ENCODE measurements around the gene VPS33B.
A peak's percentile ranks its signal among the peaks of the same experiment; 100 is the strongest.

VPS33B gene

DNA sequence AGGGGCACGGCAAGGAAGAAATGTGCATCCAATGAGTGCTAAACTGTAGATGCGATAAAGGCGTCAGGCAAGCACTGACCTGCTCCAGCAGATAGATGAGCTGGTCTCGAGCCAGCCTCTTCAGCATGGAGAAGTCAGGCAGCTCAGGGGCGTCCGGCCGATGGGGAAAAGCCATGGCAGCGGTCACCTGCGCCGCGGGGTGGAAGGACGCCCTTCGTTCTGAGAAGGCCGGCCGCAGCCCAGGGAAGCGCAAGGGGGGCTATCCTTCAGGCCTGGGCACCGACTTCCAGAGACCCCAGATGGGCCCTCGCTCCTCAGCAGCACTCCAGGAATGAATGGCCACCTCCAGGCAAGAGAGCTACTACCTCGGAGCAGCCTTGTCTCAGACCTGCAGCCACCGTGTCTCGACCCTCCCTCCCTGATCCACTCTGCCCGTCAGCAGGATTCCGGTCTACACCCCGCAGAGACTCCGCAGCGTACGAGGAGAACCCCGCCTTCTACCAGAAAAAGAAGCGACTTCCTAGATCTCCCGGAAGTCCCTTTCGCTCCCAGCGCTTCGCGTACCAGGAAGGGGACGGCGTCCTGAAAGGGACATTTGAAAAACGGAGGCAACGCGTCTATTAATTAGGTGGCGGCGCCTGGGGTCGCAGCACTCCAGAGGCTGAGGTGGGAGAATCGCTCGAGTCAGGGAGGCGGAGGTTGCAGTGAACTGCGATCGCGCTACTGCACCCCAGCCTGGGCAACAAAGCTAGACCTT is at the start of gene VPS33B:
Gene VPS33B, minus strand, starts transcription at position 520 of the 757 bp plus-strand sequence. Its CDS starts 345 bp downstream, at position 175.
- Histone ChIP-seq H3K27ac (ENCODE audit: low read depth, low read length) (peak within 1 kb of the TSS; percentile 13; the same call in 1 of the 2 replicates), H3K27me3 (ENCODE audit: insufficient read depth, low read length) (no peaks in the 10 kb centered on the region), H3K79me2 (ENCODE audit: control insufficient read depth, insufficient read depth, low read length, unreplicated experiment) (peaks cover 38% of the 10 kb centered on the region), H3K36me3 (ENCODE audit: insufficient read depth, low read length) (no peaks in the 10 kb centered on the region), H3K4me3 (ENCODE audit: low read depth, low read length) (peak within 1 kb of the TSS; percentile 94), H3K4me1 (ENCODE audit: control insufficient read depth, insufficient read depth, low read length, unreplicated experiment) (peaks cover 12% of the 10 kb centered on the region), H2AFZ (ENCODE audit: low read length, unreplicated experiment) (peak within 1 kb of the TSS; percentile 94)

DNA sequence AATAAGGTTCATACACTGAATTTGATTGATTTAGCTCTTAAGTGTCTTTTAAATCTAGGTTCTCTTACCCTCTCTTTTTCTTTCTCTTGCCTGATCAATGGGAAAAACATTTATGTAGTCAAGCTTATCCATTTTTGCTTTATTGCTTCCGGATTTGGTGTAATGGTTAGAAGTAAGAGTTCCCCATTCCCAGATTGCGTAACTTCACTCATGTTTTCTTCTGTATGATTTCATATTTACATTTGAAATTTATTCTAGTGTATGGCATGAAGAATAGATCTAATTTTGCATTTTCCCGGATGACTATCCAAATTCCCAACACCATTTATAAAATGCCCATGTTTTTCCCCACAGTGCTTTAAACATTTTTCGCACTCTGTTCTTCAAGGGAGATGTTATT is 49.8 kb upstream of the VPS33B start:
- H3K27me3 ChIP-seq (ENCODE audit: insufficient read depth, low read length): peaks cover 51% of the 10 kb centered on the region
- H2AFZ ChIP-seq (ENCODE audit: low read length, unreplicated experiment): no peak overlapping the region
- H3K36me3 ChIP-seq (ENCODE audit: insufficient read depth, low read length): no peaks in the 10 kb centered on the region
- no peaks in the 10 kb centered on the region for H3K79me2 ChIP-seq (ENCODE audit: control insufficient read depth, insufficient read depth, low read length, unreplicated experiment)
- H3K27ac ChIP-seq (ENCODE audit: low read depth, low read length): no peak overlapping the region
- no peak overlapping the region for H3K4me3 ChIP-seq (ENCODE audit: low read depth, low read length)
- H3K4me1 ChIP-seq (ENCODE audit: control insufficient read depth, insufficient read depth, low read length, unreplicated experiment): no peaks in the 10 kb centered on the region

DNA sequence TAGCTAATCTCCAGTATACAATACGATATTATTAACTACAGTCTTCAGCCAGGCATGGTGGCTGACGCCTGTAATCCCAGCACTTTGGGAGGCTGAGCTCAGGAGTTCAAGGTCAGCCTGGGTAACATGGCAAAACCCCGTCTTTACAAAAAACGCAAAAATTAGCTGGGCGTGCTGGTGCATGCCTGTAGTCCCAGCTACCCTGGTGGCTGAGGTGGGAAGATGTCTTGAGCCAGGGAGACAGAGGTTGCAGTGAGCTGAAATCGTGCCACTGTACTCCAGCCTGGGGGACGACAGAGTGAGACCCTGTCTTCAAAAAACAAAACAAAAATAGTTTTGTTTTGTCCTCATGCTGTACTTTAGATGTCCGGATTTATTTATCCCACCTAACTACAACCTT is 48.5 kb upstream of the VPS33B start:
- Histone ChIP-seq H3K4me3 (ENCODE audit: low read depth, low read length) (no peak overlapping the region), H3K27ac (ENCODE audit: low read depth, low read length) (no peak overlapping the region), H3K79me2 (ENCODE audit: control insufficient read depth, insufficient read depth, low read length, unreplicated experiment) (no peaks in the 10 kb centered on the region), H2AFZ (ENCODE audit: low read length, unreplicated experiment) (no peak overlapping the region), H3K36me3 (ENCODE audit: insufficient read depth, low read length) (no peaks in the 10 kb centered on the region), H3K27me3 (ENCODE audit: insufficient read depth, low read length) (peaks cover 57% of the 10 kb centered on the region), H3K4me1 (ENCODE audit: control insufficient read depth, insufficient read depth, low read length, unreplicated experiment) (no peaks in the 10 kb centered on the region)

DNA sequence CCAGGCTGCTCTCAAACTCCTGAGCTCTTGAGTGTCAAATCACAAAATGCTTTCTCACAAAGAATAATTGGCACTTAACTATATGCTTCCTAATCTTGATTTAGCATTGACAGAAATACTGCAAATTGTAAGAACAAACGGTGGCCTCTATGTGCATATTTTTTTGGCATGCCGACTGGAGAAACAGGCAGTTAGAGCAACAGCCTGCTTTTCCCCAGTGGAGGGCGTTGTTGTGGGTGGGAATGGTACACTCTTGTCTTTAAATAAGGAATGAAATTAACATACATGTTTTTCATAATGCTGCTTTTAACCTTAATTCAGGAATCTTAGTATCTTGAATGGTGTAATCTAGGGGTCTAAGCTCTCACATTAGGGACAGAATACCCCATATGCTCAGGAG is 46.6 kb upstream of the VPS33B start:
- Histone ChIP-seq H3K79me2 (ENCODE audit: control insufficient read depth, insufficient read depth, low read length, unreplicated experiment) (no peaks in the 10 kb centered on the region), H3K4me3 (ENCODE audit: low read depth, low read length) (no peak overlapping the region), H2AFZ (ENCODE audit: low read length, unreplicated experiment) (no peak overlapping the region), H3K27ac (ENCODE audit: low read depth, low read length) (no peak overlapping the region), H3K27me3 (ENCODE audit: insufficient read depth, low read length) (peaks cover 62% of the 10 kb centered on the region), H3K36me3 (ENCODE audit: insufficient read depth, low read length) (no peaks in the 10 kb centered on the region), H3K4me1 (ENCODE audit: control insufficient read depth, insufficient read depth, low read length, unreplicated experiment) (no peaks in the 10 kb centered on the region)

GRCh38 chr15:91068436-91068835 is 46.0 kb upstream of the VPS33B start:
- Histone ChIP-seq H3K4me1 (ENCODE audit: control insufficient read depth, insufficient read depth, low read length, unreplicated experiment) (no peaks in the 10 kb centered on the region), H3K27me3 (ENCODE audit: insufficient read depth, low read length) (peaks cover 63% of the 10 kb centered on the region), H3K36me3 (ENCODE audit: insufficient read depth, low read length) (no peaks in the 10 kb centered on the region), H3K79me2 (ENCODE audit: control insufficient read depth, insufficient read depth, low read length, unreplicated experiment) (no peaks in the 10 kb centered on the region), H3K27ac (ENCODE audit: low read depth, low read length) (no peak overlapping the region), H3K4me3 (ENCODE audit: low read depth, low read length) (no peak overlapping the region), H2AFZ (ENCODE audit: low read length, unreplicated experiment) (no peak overlapping the region)

DNA sequence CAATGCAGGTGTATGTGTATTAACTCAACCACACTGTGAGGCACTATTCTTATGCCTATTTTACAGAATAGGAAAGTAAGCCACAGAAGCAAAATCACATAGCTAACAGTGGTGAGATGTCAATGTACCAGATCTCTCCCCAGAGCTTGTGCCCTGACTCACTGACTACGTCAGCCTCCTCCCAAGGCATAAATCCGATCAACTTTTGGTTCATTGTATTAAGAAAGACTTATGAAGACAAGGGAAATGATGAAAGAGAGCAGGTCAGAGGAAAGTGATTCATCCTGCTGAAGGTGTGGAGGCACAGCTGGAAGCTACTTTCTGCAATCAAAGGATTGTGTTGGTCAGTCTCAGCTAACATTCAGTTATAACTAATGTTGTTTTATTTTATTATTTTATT is 44.6 kb upstream of the VPS33B start:
- no peak overlapping the region for H3K4me3 ChIP-seq (ENCODE audit: low read depth, low read length)
- H3K79me2 ChIP-seq (ENCODE audit: control insufficient read depth, insufficient read depth, low read length, unreplicated experiment): no peaks in the 10 kb centered on the region
- H2AFZ ChIP-seq (ENCODE audit: low read length, unreplicated experiment): no peak overlapping the region

GRCh38 chr15:91065505-91065904 is 43.1 kb upstream of the VPS33B start:
- H3K4me1 ChIP-seq (ENCODE audit: control insufficient read depth, insufficient read depth, low read length, unreplicated experiment): no peaks in the 10 kb centered on the region
- H3K27me3 ChIP-seq (ENCODE audit: insufficient read depth, low read length): peaks cover 45% of the 10 kb centered on the region
- H3K27ac ChIP-seq (ENCODE audit: low read depth, low read length): no peak overlapping the region
- H3K4me3 ChIP-seq (ENCODE audit: low read depth, low read length): no peak overlapping the region
- H2AFZ ChIP-seq (ENCODE audit: low read length, unreplicated experiment): no peak overlapping the region
- H3K36me3 ChIP-seq (ENCODE audit: insufficient read depth, low read length): no peaks in the 10 kb centered on the region
- no peaks in the 10 kb centered on the region for H3K79me2 ChIP-seq (ENCODE audit: control insufficient read depth, insufficient read depth, low read length, unreplicated experiment)

More for the DNA sequence above, 44.6 kb upstream of the VPS33B start:
- H3K4me1 ChIP-seq (ENCODE audit: control insufficient read depth, insufficient read depth, low read length, unreplicated experiment): no peaks in the 10 kb centered on the region
- H3K27me3 ChIP-seq (ENCODE audit: insufficient read depth, low read length): peaks cover 53% of the 10 kb centered on the region
- H3K27ac ChIP-seq (ENCODE audit: low read depth, low read length): no peak overlapping the region
- no peaks in the 10 kb centered on the region for H3K36me3 ChIP-seq (ENCODE audit: insufficient read depth, low read length)

- Histone ChIP-seq H3K36me3 (ENCODE audit: insufficient read depth, low read length) (no peaks in the 10 kb centered on the region), H3K4me3 (ENCODE audit: low read depth, low read length) (no peak overlapping the region), H2AFZ (ENCODE audit: low read length, unreplicated experiment) (no peak overlapping the region), H3K79me2 (ENCODE audit: control insufficient read depth, insufficient read depth, low read length, unreplicated experiment) (no peaks in the 10 kb centered on the region), H3K27ac (ENCODE audit: low read depth, low read length) (no peak overlapping the region), H3K4me1 (ENCODE audit: control insufficient read depth, insufficient read depth, low read length, unreplicated experiment) (no peaks in the 10 kb centered on the region), H3K27me3 (ENCODE audit: insufficient read depth, low read length) (peaks cover 51% of the 10 kb centered on the region)
Observed at GRCh38 chr15:91061997-91062396, 39.6 kb upstream of the VPS33B start.

DNA sequence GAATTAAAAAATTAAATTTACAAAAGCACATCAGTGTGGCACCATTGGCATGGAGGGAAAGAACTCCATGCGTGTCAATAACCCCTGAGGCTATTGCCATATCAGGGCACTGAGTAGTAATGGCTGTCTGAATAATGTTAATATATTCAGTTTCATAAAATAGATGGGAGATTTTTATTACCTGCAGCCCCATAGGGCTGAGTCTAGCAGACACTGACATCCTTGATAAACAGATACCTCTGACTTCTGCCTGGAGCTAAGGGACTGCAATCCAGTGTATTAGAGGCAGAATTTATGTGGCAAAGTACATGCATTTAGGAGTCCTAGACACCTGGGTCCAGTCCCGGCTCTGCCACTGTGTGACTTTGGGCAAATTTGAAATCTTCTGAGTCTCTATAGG is 38.8 kb upstream of the VPS33B start:
- Histone ChIP-seq H3K36me3 (ENCODE audit: insufficient read depth, low read length) (no peaks in the 10 kb centered on the region), H3K27me3 (ENCODE audit: insufficient read depth, low read length) (peaks cover 54% of the 10 kb centered on the region), H2AFZ (ENCODE audit: low read length, unreplicated experiment) (no peak overlapping the region), H3K27ac (ENCODE audit: low read depth, low read length) (no peak overlapping the region), H3K4me1 (ENCODE audit: control insufficient read depth, insufficient read depth, low read length, unreplicated experiment) (no peaks in the 10 kb centered on the region), H3K4me3 (ENCODE audit: low read depth, low read length) (no peak overlapping the region), H3K79me2 (ENCODE audit: control insufficient read depth, insufficient read depth, low read length, unreplicated experiment) (no peaks in the 10 kb centered on the region)

GRCh38 chr15:91055548-91056331 is 33.3 kb upstream of the VPS33B start:
- H3K36me3 ChIP-seq (ENCODE audit: insufficient read depth, low read length): no peaks in the 10 kb centered on the region
- H3K4me1 ChIP-seq (ENCODE audit: control insufficient read depth, insufficient read depth, low read length, unreplicated experiment): no peaks in the 10 kb centered on the region
- H3K79me2 ChIP-seq (ENCODE audit: control insufficient read depth, insufficient read depth, low read length, unreplicated experiment): no peaks in the 10 kb centered on the region
- no peak overlapping the region for H3K27ac ChIP-seq (ENCODE audit: low read depth, low read length)
- peaks cover 69% of the 10 kb centered on the region for H3K27me3 ChIP-seq (ENCODE audit: insufficient read depth, low read length)
- no peak overlapping the region for H3K4me3 ChIP-seq (ENCODE audit: low read depth, low read length)
- H2AFZ ChIP-seq (ENCODE audit: low read length, unreplicated experiment): no peak overlapping the region

GRCh38 chr15:91054816-91055215 is 32.4 kb upstream of the VPS33B start:
- Histone ChIP-seq H3K79me2 (ENCODE audit: control insufficient read depth, insufficient read depth, low read length, unreplicated experiment) (no peaks in the 10 kb centered on the region), H3K27me3 (ENCODE audit: insufficient read depth, low read length) (peaks cover 67% of the 10 kb centered on the region), H3K4me3 (ENCODE audit: low read depth, low read length) (no peak overlapping the region), H3K27ac (ENCODE audit: low read depth, low read length) (no peak overlapping the region), H2AFZ (ENCODE audit: low read length, unreplicated experiment) (no peak overlapping the region), H3K36me3 (ENCODE audit: insufficient read depth, low read length) (no peaks in the 10 kb centered on the region), H3K4me1 (ENCODE audit: control insufficient read depth, insufficient read depth, low read length, unreplicated experiment) (no peaks in the 10 kb centered on the region)
